HG02610 (cell line): Measurements from ENCODE around the gene PTK7.

Experiments used
- ATAC-seq: cut with Tn5 transposase; IDR thresholded peaks from one replicate; pipeline ENCODE4 v1.9.1; 2021; ENCODE audit warnings: mild to moderate bottlenecking, moderate library complexity; ENCODE audit not compliant: unreplicated experiment

Gene PTK7

GRCh38 chr6:43142101-43142500, 66.0 kb downstream of the PTK7 start:
- ATAC-seq: no peak

- ATAC-seq: peak; percentile 77
Measured at GRCh38 chr6:43143235-43144128, 67.4 kb downstream of the PTK7 start.

GRCh38 chr6:43144879-43145278, 68.8 kb downstream of the PTK7 start:
- no peak for ATAC-seq

- no peak for ATAC-seq
Measured at GRCh38 chr6:43146261-43146660, 70.1 kb downstream of the PTK7 start.

GRCh38 chr6:43146709-43147688, 70.9 kb downstream of the PTK7 start:
- no peak for ATAC-seq

GRCh38 chr6:43147691-43148477, 71.8 kb downstream of the PTK7 start:
- no peak for ATAC-seq

- no peak for ATAC-seq
Measured at GRCh38 chr6:43149265-43149664, 73.2 kb downstream of the PTK7 start.

GRCh38 chr6:43150051-43150751, 74.1 kb downstream of the PTK7 start:
- ATAC-seq: no peak

- no peak for ATAC-seq
Measured at GRCh38 chr6:43159599-43159998, 83.5 kb downstream of the PTK7 start.

- no peak for ATAC-seq
Measured at GRCh38 chr6:43163899-43164298, 87.8 kb downstream of the PTK7 start.

GRCh38 chr6:43170417-43170930, 94.4 kb downstream of the PTK7 start:
- no peak for ATAC-seq

- peak; percentile 60 for ATAC-seq
Measured at GRCh38 chr6:43170931-43171706, 95.0 kb downstream of the PTK7 start, which contains the start of gene SRF. SRF (plus strand) TSS chr6:43171269; CDS start chr6:43171657, 388 bp downstream.

GRCh38 chr6:43171707-43172103, 95.6 kb downstream of the PTK7 start:
- ATAC-seq: no peak

- no peak for ATAC-seq
Measured at GRCh38 chr6:43172104-43173007, 96.2 kb downstream of the PTK7 start.

- ATAC-seq: no peak
Measured at GRCh38 chr6:43173591-43174262, 97.6 kb downstream of the PTK7 start.

GRCh38 chr6:43174263-43175112, 98.4 kb downstream of the PTK7 start:
- ATAC-seq: peak; percentile 79
